ENCODE data around the gene GSN.

DNA sequence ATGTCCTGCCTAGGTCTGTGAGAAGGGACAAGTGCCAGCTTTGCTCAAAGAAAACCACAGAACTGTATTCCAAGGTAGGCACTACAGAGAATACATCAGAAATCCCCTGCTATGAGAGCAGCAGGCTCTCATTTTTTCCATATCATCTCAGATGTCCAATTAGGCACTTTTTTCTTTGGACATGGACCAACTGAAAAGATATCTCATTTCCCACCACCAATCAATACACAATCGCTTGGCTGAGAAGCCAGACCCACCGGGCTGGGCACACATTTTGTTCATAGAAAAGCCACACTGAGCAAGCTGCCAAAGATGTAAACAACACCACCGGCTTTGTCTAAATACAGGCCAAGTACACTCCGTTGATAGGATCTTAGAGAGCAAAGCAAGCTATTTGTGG lies 76.2 kb downstream of the GSN start:
- TF ChIP-seq, protein P1, sequence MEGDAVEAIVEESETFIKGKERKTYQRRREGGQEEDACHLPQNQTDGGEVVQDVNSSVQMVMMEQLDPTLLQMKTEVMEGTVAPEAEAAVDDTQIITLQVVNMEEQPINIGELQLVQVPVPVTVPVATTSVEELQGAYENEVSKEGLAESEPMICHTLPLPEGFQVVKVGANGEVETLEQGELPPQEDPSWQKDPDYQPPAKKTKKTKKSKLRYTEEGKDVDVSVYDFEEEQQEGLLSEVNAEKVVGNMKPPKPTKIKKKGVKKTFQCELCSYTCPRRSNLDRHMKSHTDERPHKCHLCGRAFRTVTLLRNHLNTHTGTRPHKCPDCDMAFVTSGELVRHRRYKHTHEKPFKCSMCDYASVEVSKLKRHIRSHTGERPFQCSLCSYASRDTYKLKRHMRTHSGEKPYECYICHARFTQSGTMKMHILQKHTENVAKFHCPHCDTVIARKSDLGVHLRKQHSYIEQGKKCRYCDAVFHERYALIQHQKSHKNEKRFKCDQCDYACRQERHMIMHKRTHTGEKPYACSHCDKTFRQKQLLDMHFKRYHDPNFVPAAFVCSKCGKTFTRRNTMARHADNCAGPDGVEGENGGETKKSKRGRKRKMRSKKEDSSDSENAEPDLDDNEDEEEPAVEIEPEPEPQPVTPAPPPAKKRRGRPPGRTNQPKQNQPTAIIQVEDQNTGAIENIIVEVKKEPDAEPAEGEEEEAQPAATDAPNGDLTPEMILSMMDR (IDR thresholded peaks at IDR 0.05; ENCODE audit: low read depth, low read length, poor library complexity, severe bottlenecking) = no peak
- TF ChIP-seq EZH2phosphoT487 (IDR thresholded peaks at IDR 0.05; ENCODE audit: borderline replicate concordance, low read length) = no peak
